ENCODE data around the gene GLRX3.
"Not testable (repeated sequence)": the region's sequence is repeated elsewhere in the genome, so short reads cannot be mapped to it uniquely, and the experiment has no call there.

The GLRX3 gene

GRCh38 chr10:130189608-130190054, 53.4 kb downstream of the GLRX3 start:
- no peak for DNase-seq (ENCODE audit: low spot score)

GRCh38 chr10:130190055-130190736, 54.0 kb downstream of the GLRX3 start:
- peak; percentile 97 for DNase-seq (ENCODE audit: low spot score)

GRCh38 chr10:130190737-130191115, 54.5 kb downstream of the GLRX3 start:
- peak; percentile 37 for DNase-seq (ENCODE audit: low spot score)

- no peak for DNase-seq (ENCODE audit: low spot score)
Measured at GRCh38 chr10:130191380-130191779, 55.2 kb downstream of the GLRX3 start.

- DNase-seq (ENCODE audit: low spot score) = no peak
Measured at GRCh38 chr10:130192276-130192848, 56.2 kb downstream of the GLRX3 start.

GRCh38 chr10:130193033-130193432, 56.8 kb downstream of the GLRX3 start:
- no peak for DNase-seq (ENCODE audit: low spot score)

- DNase-seq (ENCODE audit: low spot score) = no peak
Measured at GRCh38 chr10:130193493-130194193, 57.5 kb downstream of the GLRX3 start.

- peak; percentile 57 for DNase-seq (ENCODE audit: low spot score)
Measured at GRCh38 chr10:130194194-130194990, 58.2 kb downstream of the GLRX3 start.

- DNase-seq (ENCODE audit: low spot score) = no peak
Measured at GRCh38 chr10:130194991-130195645, 58.9 kb downstream of the GLRX3 start.

GRCh38 chr10:130195746-130196294, 59.6 kb downstream of the GLRX3 start:
- no peak for DNase-seq (ENCODE audit: low spot score)

- DNase-seq (ENCODE audit: low spot score) = no peak
Measured at GRCh38 chr10:130196511-130197487, 60.6 kb downstream of the GLRX3 start.

GRCh38 chr10:130198651-130199050, 62.5 kb downstream of the GLRX3 start:
- DNase-seq (ENCODE audit: low spot score) = no peak

- no peak for DNase-seq (ENCODE audit: low spot score)
Measured at GRCh38 chr10:130200179-130201042, 64.2 kb downstream of the GLRX3 start.

- DNase-seq (ENCODE audit: low spot score) = no peak
Measured at GRCh38 chr10:130201043-130201380, 64.8 kb downstream of the GLRX3 start.

- DNase-seq (ENCODE audit: low spot score) = not testable (repeated sequence)
Measured at GRCh38 chr10:130202150-130202549, 66.0 kb downstream of the GLRX3 start.

GRCh38 chr10:130202984-130203621, 66.9 kb downstream of the GLRX3 start:
- DNase-seq (ENCODE audit: low spot score) = no peak

GRCh38 chr10:130203626-130204025, 67.4 kb downstream of the GLRX3 start:
- DNase-seq (ENCODE audit: low spot score) = no peak

GRCh38 chr10:130206216-130206737, 70.1 kb downstream of the GLRX3 start:
- no peak for DNase-seq (ENCODE audit: low spot score)

- no peak for DNase-seq (ENCODE audit: low spot score)
Measured at GRCh38 chr10:130207205-130207604, 71.0 kb downstream of the GLRX3 start.
